DMS153 (cell line): ENCODE data around the gene MOCOS.

Experiments used
- DNase-seq: peaks from one replicate; lab custom pipeline; 2025; lab: John Stamatoyannopoulos, UW

MOCOS gene

DNA sequence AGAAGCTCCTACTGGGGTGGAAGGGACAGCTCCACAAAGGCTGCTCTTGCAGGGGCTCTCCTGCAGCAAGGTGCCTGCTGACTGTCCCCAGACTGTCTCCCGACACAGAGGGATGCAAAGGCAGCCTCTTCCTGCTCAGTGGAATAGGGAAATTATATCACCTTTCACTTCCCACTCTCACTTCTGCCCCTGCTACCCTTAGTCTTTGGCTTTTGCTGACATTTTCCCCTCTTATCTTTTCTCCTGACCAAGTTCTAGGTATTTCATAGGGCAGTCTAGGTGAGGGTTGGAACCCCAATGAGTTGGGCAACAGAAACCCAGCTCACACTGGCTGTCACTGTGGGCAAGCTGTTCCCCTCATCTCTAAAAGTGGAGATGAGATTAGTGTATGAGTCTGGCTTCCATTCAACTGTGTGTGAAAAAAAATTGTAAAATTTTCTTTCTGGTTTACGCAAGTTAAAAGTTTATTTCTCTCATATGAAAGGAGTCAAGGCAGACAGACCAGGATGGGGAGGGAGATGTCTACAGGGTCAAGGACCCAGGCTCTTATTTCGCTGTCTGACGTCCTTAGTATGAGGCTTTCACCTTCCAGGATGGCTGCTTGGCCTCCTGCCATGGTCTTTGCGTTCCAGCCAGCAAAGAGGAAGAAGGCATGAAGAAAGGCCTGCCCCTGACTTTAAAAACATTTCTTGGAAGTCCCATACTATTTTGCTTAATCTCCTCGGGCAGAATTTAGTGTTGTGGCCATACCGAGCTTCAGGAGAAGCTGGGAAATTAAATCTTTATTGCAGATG lies 7.5 kb upstream of the MOCOS start:
- no peak for DNase-seq

- DNase-seq, result no peak
Observed at GRCh38 chr18:36181441-36181840, 5.9 kb upstream of the MOCOS start.

GRCh38 chr18:36181898-36182506 lies 5.3 kb upstream of the MOCOS start:
- no peak for DNase-seq

- no peak for DNase-seq
Observed at GRCh38 chr18:36183033-36183432, 4.3 kb upstream of the MOCOS start.

DNA sequence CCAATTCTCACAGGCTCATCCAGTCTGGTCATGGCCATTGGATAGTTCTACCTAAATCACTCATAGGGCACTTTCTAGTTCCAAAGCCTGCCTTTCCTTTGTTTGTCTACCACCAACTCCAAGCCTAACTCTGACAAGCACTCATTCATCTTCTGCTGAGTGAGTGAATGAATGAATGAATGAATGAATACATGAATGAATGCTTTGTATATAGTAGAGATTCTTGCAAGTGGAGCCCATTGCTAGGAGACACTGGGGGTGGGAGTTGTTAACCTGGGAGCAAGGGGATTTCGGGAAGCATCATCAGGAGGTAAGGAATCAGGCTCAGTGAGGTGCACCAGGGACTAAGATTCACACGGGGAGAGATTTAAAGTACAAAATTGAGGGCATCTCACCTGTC lies 3.3 kb upstream of the MOCOS start:
- no peak for DNase-seq

DNA sequence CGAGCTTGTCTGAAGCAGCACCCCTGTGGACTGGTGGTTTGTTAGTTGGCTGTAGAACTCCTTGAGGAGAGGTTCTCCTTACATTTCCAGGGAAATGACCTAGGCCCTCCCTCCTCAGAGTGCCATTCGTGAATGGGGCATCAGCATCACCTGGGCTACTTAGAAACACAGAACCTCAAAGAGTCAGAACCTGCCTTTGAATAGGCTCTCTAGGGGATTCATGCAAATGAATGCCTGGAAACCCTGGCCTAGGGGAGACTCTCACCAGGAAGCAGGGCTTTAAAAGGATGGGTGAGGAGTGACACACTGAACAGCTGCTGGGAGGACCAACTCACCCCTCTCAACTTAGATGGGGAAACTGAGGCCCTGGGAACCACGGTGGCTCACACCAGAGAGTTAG lies 2.1 kb upstream of the MOCOS start:
- DNase-seq, result peak; percentile 17

GRCh38 chr18:36185901-36186460 lies 1.3 kb upstream of the MOCOS start:
- DNase-seq, result no peak

GRCh38 chr18:36186461-36187192 lies 670 bp upstream of the MOCOS start:
- DNase-seq, result no peak

DNA sequence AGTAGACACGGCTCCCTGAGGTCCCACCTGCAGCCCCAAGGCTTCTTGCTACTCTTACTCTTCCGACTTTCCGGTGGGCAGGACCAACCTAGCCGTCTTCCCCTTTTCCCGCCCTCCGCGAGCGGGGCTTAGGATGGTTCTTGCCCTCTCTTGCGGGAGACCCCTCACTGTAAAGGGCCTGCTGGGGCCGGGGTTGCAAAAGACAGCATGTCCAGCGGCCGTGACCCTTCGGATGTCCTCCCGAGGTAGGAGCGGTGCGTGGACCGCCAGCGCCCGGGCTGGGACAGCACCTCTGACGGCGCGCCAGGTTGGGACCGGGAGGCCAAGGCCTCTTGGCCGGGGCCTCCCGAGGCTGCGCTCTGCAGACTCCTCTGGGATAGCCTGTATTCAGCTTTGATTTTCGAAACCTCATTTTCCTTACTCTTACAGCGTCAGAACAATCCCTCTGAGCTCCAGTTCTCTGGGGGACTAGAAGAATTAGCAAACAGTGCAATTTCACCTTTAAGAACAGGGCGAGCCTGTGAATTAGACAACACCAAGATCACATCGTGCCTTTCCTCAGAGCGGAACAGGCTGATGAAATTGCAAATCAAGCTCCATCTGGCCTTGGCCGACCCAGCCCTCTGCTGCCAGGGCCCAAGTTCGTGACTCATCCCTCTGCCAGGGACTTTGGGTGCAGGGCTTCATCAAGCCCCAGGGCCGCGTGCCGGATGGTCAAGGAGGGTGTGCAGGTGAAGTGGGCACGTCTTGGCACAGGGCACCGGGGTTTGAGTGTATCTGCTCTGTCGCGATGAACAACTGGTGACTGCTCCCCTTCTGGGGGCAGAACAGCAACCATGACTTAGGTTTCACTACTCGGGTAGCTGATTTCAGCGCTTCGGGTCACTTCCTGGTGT lies 777 bp downstream of the MOCOS start:
- no peak for DNase-seq

GRCh38 chr18:36188916-36189315 lies 1.6 kb downstream of the MOCOS start:
- no peak for DNase-seq

DNA sequence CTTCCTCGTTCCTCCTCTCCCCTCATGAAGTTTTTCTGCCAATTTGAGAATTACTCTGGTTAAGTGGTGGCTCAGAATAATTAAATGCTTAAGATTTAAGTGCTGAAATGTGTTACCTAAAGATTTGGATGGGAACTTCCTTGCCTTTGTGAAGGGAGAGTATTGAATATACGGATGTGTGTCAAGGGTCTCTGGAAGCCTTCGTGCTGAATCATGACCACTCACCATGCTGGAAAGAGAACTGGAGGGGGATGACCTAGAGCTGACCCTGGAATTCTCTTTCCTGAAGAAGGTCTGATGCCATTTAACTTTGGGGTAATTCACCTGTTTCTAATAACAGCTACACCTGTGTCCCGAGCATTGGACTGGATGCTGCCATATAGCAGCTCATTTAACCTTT lies 2.2 kb downstream of the MOCOS start:
- no peak for DNase-seq

- DNase-seq, result no peak
Observed at GRCh38 chr18:36191286-36191685, 4.0 kb downstream of the MOCOS start.

GRCh38 chr18:36191711-36192110 lies 4.4 kb downstream of the MOCOS start:
- DNase-seq, result no peak

GRCh38 chr18:36194600-36195315 lies 7.5 kb downstream of the MOCOS start:
- DNase-seq, result no peak

DNA sequence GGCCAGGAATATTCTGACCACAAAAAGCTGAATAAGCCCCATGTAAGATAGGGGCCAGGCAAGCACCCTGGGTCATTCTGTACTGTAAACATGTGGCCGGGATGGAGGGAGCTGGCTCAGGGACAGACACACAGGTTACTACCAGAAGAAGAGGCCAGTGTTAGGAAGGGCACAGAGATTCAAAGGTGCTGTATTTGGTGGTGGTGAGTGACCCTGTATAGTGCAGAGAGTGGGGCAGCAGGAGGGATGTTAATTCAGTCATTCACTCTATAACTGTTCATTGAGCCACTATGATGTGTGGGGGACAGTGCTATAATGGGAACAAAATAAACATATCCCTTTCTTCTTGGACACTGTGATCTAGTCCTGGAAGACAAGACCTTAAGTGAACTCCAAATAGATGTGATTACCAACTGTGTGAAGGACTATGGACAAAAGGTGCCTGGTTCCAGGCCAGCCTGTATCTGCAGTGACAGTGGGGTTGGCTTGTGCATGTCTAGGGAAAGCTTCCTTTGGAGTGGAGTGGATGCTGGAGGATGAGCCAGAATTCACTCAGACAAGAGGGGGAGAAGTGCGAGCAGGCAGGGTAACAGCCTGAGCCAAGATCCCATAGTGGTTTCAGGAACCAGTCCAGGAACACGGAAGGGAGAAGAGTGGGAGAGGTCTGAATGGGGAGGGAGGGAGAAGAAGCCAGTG lies 8.3 kb downstream of the MOCOS start:
- DNase-seq, result no peak

- DNase-seq, result no peak
Observed at GRCh38 chr18:36196238-36196995, 9.1 kb downstream of the MOCOS start.

GRCh38 chr18:36197511-36198166 lies 10.3 kb downstream of the MOCOS start:
- DNase-seq, result no peak

DNA sequence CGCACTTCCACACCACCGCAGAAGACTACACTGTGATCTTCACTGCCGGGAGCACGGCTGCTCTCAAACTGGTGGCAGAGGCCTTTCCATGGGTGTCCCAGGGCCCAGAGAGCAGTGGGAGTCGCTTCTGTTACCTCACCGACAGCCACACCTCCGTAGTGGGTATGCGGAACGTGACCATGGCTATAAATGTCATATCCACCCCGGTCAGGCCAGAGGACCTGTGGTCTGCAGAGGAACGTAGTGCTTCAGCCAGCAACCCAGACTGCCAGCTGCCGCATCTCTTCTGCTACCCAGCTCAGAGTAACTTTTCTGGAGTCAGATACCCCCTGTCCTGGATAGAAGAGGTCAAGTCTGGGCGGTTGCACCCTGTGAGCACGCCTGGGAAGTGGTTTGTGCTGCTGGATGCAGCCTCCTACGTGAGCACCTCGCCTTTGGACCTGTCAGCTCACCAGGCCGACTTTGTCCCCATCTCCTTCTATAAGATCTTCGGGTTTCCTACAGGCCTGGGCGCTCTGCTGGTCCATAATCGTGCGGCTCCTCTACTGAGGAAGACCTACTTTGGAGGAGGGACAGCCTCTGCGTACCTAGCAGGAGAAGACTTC lies 12.5 kb downstream of the MOCOS start:
- no peak for DNase-seq

- DNase-seq, result no peak
Observed at GRCh38 chr18:36200354-36200771, 13.1 kb downstream of the MOCOS start.
